HG02938 (cell line): ENCODE results near the gene ARL6IP1.
"Not testable (repeated sequence)": the region's sequence is repeated elsewhere in the genome, so short reads cannot be mapped to it uniquely, and the experiment has no call there.

ENCODE experiments used
- ATAC-seq: cut with Tn5 transposase; IDR thresholded peaks from one replicate; pipeline ENCODE4 v1.9.1; 2021; ENCODE audit warnings: mild to moderate bottlenecking, moderate library complexity; ENCODE audit not compliant: unreplicated experiment

The ARL6IP1 gene

DNA sequence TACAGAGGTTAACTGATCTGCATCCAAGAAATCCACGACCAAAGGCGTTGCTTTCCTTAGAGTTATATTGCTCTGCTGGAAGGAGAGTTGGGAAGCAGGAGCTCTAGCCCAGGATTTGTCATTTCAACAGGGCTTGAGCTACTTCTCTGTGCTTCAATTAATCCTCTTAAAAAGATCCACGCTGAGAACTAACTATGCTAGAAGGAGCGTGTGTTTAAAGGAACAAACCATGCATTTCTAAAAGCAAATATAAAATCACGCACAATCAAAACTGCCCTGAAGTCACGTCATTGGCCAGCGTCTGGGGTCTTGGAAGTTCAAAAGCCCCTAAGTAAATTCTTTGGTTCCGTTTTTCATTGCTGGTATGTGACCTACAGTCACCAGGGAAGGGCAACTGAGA is 1.1 kb downstream of the ARL6IP1 start:
- ATAC-seq: no peak

DNA sequence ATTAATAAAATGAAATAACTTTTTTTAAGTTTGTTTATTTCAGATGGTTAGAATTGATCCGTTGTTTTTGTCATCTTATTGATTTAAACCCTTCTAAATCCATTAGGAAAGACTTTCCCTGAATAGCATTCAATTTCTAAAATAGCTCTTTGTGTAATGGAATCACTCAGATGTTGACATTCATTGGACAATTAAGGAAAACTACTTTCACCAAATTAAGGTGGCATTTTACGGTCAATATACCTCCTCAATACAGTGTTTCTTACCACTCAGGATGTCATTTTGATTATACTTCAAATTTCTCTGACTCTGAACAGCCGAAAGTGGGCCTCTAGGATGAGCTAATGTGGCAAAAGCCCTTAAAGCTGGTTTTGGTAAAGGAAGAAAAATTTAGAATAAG is 1.8 kb downstream of the ARL6IP1 start:
- no peak for ATAC-seq

DNA sequence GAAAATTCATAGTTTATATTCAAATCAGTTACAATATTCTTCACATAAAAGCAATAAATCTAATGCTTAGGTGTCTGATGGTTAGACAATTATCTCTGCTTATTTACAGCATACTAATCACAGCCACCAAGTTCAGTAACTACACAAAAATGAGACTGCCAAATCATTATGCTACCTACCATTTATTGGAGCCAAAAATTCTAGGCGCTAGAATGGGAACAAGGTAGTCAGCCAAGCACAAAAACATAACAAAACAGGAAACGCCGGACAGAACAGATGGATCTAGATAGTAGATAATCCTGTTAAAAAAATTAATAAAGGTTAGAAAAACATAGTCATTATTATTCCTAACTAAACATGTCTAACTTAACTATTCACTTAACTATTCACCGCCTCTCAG is 3.6 kb downstream of the ARL6IP1 start:
- no peak for ATAC-seq

DNA sequence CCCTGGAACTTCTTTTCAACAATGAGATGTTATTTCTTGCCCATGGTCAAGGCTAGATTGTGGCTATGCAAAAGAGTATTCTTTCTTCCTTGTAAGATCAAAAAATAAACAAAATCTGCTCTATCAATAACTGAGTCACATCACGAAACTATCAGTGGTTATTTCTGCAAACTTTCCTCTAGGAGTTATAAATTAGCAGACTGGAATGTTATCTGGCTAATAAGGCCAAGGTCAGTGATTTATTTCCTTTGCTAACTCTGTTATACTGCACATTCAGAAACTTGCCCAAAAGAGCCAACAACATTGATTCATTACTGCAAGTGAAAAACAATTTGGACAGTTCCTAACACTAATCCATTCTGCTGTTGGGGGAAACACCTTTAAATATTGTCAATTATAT is 5.0 kb downstream of the ARL6IP1 start:
- no peak for ATAC-seq

DNA sequence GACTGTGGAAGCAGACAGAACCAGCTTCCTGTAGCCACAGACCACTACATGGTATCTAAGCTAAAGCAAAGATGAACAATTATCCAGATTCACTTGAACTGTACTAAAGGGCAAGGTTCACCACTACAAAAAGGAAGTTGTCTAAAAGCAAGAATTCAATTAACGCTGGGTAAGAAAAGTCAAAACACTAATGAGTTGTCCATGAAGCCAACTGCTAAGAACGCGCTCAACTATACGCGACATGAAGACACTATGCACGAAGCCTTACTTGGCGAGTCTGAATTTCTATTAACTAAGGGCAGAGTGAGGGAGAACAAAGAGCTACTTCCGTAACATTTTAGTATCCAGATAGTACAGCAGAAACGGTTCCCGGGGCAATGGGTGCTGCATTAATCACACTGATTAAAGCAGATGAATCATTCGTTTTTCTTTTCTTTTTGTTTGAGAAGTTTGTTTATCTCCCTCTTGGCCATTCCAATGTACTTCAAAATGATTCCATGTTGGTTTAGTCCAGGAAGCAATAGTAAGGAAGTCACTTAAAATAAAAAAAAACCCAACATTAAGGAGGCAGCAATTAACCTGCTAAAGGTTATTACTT is 8.4 kb downstream of the ARL6IP1 start:
- ATAC-seq: no peak

DNA sequence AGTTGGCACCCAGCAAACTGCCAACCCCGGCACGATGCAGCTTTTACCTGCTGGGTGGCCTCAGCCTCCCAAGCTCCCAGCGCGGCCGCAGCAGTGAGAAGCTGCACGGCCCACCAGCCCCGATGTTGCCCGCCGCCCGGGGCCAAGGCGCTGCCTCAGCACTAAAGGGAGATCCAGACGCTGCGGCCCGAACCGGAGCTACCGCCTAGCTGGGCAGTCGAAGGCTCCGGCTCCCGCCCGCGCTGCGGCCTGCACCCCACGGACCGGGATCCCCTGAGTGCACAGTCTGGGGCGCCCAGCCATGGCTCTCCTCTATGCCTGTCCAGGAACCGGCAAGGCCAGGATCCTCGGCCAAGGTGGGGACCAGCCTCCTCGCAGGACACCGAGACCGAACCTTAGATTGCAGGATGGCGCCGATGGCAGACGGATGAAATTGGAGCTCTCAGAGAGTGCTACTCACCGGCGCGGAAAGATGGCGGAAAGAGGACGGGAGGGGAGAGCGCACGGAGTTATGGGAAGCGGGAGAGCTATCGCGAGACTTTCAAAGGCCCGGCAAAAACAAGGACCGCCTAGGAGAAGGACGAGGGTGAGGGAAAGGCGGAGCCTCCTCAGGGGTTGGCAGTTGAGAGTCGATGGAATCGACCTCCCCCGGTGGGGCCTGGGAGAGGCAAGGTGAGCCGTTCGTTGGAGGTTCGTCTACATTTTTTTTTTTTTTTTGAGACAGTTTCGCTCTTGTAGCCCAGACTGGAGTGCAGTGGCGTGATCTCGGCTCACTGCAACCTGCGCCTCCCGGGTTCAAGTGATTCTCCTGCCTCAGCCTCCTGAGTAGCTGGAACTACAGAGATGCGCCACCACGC is 11.3 kb downstream of the ARL6IP1 start, which contains the start of gene RPS15A:
Gene RPS15A, minus strand, starts transcription at position 485 of the 857 bp plus-strand sequence. CDS start 1,221 bp downstream, outside the sequence.
- peak; percentile 78 for ATAC-seq

DNA sequence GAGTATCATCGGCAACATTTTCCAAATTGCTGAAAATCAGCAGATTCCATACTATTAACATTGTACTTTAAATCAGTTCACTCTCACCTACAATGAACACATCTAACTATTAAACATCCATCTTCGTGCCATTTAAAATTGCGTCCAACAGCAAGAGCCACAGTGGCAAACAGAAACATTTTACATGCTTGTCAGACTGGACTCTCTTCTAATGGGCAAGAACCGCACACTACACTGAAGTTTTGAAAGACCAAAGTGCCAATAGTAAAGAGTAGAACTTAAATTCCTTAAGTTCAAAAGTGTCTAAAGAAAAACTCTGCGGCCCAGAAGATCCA is 11.9 kb downstream of the ARL6IP1 start:
- no peak for ATAC-seq

DNA sequence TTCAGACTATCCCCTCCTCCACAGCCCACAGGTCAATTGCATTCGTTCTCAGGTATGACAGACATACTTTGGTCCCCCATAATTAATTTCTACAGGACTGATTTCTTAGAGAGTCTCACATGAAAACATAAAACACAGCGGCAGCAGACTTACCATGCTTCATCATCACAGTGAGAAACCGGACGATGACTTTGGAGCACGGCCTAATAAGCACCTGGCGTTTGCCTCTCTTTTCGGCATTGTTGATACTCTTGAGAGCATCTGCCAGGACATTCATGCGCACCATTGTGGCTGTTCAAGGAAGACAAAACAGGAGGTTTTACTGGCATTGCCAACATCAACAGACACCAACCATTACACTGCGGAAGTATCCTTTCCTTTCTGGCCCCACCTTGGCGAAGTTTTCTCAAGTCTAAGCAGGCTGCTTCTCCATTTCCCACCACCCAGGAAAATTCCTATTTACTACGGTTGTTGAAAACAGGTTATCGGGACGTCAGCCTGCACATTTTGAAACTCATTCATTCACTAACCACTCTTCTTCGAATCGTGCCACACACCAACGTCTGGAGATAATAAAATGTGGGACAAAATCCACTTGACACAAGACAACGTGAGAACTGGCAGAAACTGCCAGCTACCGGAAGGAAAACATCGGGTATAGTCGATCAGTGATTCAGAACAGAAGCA is 12.4 kb downstream of the ARL6IP1 start:
- ATAC-seq: no peak

DNA sequence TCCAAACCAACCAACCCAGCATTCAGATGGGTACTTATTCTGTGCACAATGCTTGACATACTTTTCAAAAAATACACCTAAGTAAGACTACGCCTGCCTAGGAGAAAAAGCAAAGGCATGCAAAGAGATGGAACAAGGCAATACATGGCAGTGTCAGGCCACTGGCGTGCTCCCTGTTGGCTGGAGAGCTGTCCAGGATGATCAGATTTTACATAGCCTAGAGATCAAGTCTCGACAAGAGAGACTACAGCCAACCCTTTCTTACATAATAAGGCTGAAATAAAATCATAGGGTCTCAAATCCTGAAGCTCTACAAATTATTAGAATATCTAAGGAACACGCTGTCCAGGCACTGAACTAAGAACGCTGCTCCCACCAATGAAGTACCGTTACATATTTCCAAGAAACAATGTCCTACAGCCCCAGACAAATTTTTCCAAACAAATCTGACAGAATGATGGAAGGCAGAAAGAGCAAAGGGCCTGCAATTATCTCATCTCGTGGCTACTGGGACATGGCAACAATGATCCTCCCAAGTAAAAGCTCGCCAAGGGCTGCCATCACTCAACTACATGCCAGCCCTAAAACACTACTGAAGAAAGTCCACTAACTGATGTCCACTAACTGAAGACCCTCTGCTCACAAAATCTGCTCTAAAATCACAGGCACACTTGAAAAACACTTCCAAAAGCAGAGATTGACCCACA is 16.3 kb downstream of the ARL6IP1 start:
- no peak for ATAC-seq

DNA sequence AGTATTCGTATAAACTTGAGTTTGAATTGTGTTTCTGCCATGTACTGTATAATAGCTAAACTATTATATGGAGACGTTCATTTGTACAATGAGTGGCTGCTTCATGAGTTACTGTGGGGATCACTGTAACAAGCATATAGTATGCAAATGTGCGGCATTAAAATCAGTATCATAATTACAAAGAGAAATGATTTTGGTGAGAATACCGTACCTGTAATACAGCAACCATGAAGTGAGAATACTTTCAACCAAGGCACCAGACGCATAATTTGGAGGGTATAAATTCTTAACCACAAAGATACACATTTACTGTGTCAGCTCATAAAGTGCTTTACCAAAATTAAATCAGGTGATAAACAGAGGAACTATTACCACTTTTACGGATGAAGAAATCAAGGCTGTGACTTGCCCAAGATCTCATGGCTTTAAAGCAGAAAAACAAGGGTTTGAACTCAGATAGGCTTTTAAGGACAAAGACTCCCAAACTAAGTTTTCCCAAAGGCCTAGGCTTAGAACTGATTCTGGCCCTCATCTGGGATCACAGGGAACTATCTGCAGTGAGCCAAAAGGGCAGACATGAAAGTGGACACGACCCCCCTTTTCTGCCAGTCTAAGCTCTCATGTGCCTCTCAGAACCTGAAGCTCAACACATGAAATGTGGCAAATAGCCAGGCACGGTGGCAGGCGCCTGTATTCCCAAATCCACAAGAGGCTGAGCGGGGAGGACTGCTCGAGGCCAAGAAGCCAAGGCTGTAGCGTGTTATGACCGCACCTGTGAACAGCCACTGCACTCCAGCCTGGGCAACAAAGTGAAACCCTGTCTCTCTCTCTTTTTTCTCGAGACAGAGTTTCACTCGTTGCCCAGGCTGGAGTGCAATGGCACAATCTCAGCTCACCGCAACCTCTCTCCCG is 17.7 kb downstream of the ARL6IP1 start:
- no peak for ATAC-seq

DNA sequence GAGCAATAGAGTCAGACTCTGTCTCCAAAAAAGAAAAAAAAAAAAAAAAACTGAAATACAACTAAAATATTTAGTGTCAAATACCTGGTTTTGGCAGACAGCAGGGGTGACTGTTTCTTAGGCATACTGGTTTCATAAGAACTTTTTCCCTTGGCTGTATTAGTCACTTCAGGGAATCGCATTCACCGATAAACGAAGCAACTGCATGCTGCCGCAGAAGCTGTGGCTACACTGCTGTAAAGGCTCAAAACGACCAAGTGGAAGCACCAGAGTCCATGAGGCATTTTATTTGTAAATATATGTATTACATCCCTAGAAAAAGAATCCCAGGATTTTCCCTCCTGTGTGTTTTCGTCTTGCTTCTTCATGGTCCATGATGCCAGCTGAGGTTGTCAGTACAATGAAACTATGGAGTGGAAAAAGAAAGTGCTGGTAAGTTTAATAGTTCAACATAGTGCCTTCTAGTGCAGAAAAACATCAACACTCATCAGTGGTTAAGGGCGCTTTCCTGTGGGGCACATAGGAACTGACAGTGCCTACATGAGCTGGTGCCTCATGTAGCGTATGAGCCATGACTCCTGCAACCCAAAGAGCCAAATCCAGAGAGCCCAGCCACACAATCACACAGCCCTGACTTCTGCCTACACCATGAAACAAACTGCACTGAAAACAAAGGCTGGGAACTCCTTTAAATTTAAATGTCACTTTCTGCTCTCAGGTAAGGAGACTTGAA is 18.5 kb downstream of the ARL6IP1 start:
- ATAC-seq: no peak

DNA sequence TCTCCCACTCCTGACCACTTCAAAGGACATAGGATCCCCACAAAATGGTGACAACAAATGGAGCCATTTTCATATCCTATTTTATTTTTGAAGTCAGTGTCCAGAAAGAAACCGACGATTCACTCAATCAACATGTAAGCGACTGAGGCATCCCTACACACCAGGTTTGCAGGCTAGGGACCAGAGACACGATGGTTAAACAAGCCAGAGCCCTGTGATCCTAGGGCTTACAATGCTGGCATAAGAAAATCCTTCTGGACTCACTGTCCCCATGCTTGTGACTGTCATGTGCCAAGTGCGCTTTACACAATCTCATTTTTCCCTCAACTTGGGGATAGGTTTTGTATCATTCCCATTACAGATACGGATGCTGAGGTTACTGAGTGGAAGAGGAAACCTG is 20.1 kb downstream of the ARL6IP1 start:
- ATAC-seq: not testable (repeated sequence)

DNA sequence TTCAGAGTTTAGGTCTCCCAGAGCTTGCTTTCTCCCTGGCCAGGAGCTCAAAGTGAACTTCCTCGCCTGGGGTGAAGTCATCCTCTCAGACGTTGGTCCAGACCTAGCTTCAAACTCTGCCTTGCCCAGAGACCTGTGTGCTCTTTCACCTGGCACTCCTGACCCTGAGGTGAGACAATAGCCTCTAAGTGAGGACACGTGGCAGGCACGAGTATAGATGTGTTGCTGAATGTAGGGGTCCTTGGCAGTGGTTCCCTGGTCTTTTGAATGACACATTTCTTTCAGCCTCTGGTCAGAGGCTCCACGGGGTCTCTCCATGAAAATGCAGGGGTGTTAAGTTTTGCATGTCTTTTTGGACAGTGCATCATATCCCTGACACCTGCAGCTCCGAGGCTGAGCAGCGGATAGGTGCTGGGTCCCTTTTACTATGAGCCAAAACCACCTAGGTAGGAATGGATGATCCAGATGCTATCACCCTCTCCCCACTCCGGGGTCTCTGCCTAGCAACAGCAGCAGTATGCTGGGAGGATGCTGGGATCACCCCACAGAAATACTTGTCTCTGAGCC is 20.8 kb downstream of the ARL6IP1 start:
- ATAC-seq: not testable (repeated sequence)

DNA sequence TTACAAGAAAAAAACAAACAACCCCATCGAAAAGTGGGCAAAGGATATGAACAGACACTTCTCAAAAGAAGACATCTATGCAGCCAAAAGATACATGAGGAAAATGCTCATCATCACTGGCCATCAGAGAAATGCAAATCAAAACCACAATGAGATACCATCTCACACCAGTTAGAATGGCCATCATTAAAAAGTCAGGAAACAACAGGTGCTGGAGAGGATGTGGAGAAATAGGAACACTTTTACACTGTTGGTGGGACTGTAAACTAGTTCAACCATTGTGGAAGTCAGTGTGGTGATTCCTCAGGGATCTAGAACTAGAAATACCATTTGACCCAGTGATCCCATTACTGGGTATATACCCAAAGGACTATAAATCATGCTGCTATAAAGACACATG is 23.7 kb downstream of the ARL6IP1 start:
- not testable (repeated sequence) for ATAC-seq

DNA sequence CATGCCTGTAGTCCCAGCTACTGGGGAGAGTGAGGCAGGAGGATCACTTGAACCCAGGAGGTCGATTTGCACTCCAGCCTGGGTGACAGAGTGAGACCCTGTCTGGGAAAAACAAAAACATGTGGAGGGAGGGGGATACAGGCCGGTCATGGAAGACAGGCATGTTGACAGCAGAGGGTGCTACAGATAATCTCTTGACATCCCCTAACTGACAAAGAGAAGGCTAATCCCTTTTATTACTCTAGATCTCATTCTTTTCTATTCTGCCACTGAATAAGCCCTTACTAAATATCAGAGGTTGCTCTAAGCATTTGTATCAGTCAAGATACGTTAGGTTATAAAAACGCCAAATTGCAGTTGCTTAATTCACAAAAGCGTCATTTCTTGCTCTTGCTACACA is 25.0 kb downstream of the ARL6IP1 start:
- ATAC-seq: not testable (repeated sequence)

DNA sequence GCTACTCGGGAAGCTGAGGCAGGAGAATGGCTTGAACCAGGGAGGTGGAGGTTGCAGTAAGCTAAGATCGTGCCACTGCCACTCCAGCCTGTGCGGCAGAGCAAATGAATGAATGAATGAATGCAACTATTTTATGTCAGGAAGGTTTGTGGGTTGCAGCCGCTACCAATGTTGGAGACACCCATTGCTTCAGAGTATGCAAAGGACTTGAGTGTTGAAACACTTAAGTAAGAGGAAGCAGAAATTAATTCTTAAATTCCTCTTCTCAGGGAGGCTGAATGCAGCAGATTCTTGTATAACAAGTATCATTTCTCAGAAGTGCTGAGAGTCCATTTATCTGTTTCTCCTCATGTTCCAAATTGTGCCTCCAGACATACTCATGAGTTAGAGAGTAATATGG is 26.7 kb downstream of the ARL6IP1 start:
- not testable (repeated sequence) for ATAC-seq

DNA sequence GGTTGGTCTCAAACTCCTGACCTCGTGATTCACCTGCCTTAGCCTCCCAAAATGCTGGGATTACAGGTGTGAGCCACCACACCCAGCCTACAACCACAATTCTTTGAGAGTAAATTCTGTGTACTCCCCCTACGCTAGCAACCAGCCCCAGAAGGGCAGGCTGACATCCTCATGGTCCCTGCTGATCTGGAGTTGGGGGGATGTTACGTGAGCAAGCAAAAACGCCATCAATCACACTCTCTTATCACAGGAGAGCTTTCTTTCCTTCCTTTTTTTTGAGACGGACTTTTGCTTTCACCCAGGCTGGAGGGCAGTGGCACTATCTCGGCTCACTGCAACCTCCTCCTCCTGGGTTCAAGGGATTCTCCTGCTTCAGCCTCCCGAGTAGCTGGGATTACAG is 29.2 kb downstream of the ARL6IP1 start:
- not testable (repeated sequence) for ATAC-seq

DNA sequence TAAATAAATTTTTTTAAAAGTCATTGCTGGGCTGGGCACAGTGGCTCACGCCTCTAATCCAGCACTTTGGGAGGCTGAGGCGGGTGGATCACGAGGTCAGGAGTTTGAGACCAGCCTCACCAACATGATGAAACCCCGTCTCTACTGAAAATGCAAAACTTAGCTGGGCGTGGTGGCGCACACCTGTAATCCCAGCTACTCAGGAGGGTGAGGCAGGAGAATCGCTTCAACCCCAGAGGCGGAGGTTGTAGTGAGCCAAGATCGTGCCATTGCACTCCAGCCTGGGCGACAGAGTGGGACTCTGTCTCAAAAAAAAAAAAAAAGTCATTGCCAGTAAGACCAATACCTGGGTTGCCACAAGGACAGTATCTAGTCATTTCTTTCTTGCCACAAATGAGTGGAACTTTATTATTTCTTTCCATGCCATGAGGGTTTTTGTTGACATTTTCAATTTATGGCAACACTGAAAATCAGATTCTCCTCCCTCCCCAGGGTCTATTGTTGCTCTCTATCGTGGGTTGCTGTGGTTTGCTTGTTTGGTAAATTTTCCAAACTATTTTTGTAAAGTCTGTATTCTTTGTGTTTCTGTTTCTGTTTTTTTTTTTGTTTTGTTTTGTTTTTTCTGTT is 30.9 kb downstream of the ARL6IP1 start:
- not testable (repeated sequence) for ATAC-seq

DNA sequence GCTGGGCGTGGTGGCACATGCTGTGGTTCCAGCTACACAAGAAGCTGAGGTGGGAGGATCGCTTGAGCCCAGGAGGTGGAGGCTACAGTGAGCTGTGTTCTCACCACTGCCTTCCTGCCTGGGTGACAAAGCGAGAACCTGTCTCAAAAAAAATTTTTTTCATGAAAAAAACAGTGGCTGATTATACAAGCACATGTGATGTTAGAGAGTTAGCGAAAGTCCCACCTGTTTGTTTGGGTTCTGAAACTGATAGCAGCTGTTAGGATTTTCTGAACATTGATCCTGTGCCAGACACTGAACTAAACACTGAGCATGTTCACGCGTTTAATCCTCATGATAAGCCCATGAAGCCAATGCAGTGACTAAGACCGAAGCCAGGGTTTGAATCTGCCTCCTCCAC is 34.1 kb downstream of the ARL6IP1 start:
- ATAC-seq: peak; percentile 52
